GM21528 (cell line): ENCODE measurements around the gene CREB5.

Experiments used
- ATAC-seq: cut with Tn5 transposase; IDR thresholded peaks from one replicate; pipeline ENCODE4 v1.9.1; 2021; ENCODE audit warnings: mild to moderate bottlenecking, moderate library complexity; ENCODE audit not compliant: unreplicated experiment, low FRiP score

The CREB5 gene

GRCh38 chr7:28626624-28627262 lies 214.4 kb downstream of the CREB5 start:
- no peak for ATAC-seq

- no peak for ATAC-seq
Observed at GRCh38 chr7:28627263-28627653, 214.9 kb downstream of the CREB5 start.

- no peak for ATAC-seq
Observed at GRCh38 chr7:28627896-28628295, 215.6 kb downstream of the CREB5 start.

- no peak for ATAC-seq
Observed at GRCh38 chr7:28629216-28629842, 217.0 kb downstream of the CREB5 start.

GRCh38 chr7:28630350-28630749 lies 218.0 kb downstream of the CREB5 start:
- ATAC-seq: no peak

GRCh38 chr7:28631995-28632394 lies 219.7 kb downstream of the CREB5 start:
- ATAC-seq: no peak

DNA sequence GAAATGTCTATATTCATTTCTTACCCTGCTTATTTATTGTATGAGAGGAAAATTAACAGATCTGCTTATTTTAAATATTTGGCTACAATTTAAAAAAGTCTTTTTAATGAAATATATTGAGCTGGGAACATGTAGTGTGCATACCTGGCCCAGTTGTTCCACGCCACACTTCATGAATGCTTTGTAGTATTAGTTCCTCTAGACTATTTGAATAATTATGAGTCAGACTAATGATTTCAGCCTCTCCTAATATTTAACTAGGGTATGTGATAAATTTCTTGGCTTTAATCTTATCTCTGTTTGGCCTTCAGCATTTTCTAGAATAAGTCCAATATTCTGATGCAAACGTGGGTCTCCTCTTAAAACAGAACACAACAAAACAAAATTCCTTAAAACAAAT lies 226.6 kb downstream of the CREB5 start:
- ATAC-seq: no peak

DNA sequence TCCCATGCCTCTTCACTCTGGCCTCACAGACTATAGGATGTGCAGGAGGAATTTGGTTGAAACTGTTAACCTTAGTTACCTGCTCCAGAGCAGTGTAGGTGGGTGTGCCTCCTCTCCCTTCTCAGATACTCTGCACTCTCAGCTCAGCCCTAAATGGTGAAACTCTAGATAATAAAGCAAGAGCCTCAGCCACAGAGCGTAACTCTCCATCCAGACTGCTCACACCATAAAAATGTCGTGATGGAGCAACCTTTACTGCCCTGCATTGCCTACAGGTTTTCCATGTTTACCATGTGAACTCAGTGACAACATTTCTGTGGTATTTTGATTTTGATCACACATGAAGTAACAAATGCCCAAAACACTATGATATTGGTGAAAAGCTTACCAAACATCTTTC lies 227.7 kb downstream of the CREB5 start:
- ATAC-seq: no peak

GRCh38 chr7:28641752-28642545 lies 229.6 kb downstream of the CREB5 start:
- no peak for ATAC-seq

GRCh38 chr7:28643188-28643569 lies 230.9 kb downstream of the CREB5 start:
- ATAC-seq: no peak

DNA sequence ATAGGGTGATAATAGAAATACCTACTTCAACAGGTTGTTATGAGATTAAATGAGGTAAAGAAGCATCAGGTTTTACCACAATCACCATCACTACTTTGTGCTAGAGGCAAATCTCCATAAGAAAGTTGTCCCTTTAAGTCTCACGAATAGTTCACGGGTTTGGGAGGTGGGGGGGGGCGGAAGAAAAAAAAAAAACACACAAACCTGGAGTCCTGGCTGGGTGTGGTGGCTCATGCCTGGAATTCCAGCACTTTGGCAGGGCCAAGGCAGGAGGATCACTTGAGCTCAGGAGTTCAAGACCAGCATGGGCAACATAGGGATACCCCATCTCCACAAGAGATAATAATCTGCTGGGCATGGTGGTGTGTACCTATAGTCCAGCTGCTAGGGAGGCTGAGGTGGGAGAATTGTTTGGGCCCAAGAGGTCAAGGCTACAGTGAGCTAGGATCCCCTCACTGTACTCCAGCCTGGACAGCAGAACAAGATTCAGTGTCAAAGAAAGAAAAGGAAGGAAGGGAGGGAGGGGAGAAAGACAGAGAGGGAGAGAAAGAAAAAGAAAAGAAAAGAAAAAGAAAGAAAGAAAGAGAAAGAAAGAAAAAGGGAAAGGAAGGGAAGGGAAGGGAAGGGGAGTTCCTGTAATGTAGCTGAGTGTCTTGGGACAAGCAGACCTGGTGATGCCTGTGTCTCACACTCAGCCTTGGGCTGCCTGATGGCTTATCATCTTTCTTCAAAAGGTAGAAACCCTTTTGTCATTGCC lies 231.4 kb downstream of the CREB5 start:
- ATAC-seq: no peak

- no peak for ATAC-seq
Observed at GRCh38 chr7:28645866-28646265, 233.5 kb downstream of the CREB5 start.

DNA sequence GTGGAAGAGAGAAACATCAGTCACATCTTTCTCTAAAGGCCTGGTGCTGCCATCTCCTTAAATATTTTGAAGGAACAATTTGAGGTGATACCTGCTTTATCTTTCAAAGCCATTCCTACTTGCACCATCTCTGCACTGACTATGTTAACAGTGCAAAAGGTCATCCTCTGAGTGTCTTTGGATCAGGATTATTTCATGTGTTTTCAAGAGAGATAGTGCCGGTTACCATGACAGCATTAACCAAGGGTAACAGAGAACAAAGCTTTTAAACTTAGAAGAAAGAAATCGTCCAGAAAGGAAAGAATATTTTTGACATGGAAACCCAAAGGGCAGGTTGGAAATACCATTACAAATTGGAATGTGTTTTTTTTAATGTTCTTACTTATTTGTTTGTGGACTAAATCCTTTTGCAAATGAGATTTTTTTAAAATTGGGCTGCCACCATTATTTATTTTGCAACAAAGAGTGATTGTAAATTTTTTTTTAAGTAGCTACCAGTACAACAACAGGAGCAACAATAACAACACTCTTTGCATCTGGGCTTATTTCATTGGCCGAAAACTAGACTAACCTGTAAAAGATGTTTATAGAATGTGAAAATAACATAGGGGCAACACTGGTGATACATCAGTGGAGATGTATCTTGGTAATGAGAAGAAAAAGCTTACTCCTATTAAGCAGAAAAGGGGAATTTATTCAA lies 234.2 kb downstream of the CREB5 start:
- no peak for ATAC-seq

DNA sequence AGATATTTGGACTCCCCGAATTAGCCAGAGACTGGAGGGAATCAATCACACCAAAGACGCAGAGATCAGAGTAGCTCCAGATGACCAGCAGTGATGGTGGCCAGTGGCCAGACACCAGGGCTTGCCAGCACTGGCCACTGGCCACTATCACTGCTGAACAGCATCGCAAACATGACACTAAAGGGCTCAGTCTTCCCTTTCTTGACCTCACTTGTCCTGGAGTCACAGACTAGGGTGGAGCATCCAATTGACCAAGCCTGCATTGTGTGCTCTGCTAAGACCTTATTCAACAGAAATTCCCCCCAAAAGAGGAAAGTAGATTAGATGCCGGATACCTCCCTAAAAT lies 234.7 kb downstream of the CREB5 start:
- no peak for ATAC-seq

GRCh38 chr7:28649189-28649588 lies 236.9 kb downstream of the CREB5 start:
- no peak for ATAC-seq

GRCh38 chr7:28649811-28650210 lies 237.5 kb downstream of the CREB5 start:
- ATAC-seq: no peak

GRCh38 chr7:28654110-28654509 lies 241.8 kb downstream of the CREB5 start:
- ATAC-seq: no peak

GRCh38 chr7:28656529-28656928 lies 244.2 kb downstream of the CREB5 start:
- ATAC-seq: no peak

- no peak for ATAC-seq
Observed at GRCh38 chr7:28658381-28658780, 246.1 kb downstream of the CREB5 start.

DNA sequence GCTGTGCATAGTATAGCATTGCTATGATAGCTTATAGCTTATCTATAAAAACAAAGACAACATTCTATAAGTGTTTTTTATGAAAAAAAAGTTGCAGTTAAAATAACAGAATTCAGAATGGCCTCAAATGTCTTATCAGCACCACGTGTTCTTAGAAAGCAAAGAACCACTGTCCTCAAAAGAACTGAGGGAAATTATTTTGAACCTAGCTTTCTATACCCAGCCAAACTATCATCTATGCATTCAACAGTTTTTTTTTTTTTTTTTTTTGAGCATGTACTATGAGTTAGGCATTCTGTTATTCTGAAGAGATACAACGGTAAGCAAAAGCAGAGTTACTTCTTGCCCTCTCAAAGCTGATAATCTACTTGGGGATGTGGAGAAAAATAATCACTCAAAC lies 247.8 kb downstream of the CREB5 start:
- no peak for ATAC-seq
